ENCODE measurements around the gene KCNE4.
"Not testable (repeated sequence)": the region's sequence is repeated elsewhere in the genome, so short reads cannot be mapped to it uniquely, and the experiment has no call there.

KCNE4 gene

GRCh38 chr2:223058952-223059716 lies 7.1 kb downstream of the KCNE4 start:
- peak; percentile 95 for DNase-seq

GRCh38 chr2:223060201-223060825 lies 8.3 kb downstream of the KCNE4 start:
- DNase-seq = no peak

- DNase-seq = no peak
Observed at GRCh38 chr2:223062396-223062795, 10.4 kb downstream of the KCNE4 start.

GRCh38 chr2:223065107-223065506 lies 13.1 kb downstream of the KCNE4 start:
- no peak for DNase-seq

- DNase-seq = no peak
Observed at GRCh38 chr2:223066721-223067120, 14.7 kb downstream of the KCNE4 start.

GRCh38 chr2:223068071-223068470 lies 16.1 kb downstream of the KCNE4 start:
- DNase-seq = no peak

- no peak for DNase-seq
Observed at GRCh38 chr2:223069465-223069864, 17.5 kb downstream of the KCNE4 start.

- no peak for DNase-seq
Observed at GRCh38 chr2:223069988-223070387, 18.0 kb downstream of the KCNE4 start.

- no peak for DNase-seq
Observed at GRCh38 chr2:223071139-223071538, 19.1 kb downstream of the KCNE4 start.

- DNase-seq = no peak
Observed at GRCh38 chr2:223072826-223073225, 20.8 kb downstream of the KCNE4 start.

- DNase-seq = no peak
Observed at GRCh38 chr2:223075301-223076270, 23.6 kb downstream of the KCNE4 start.

- no peak for DNase-seq
Observed at GRCh38 chr2:223076573-223076972, 24.6 kb downstream of the KCNE4 start.

- DNase-seq = no peak
Observed at GRCh38 chr2:223078482-223078881, 26.5 kb downstream of the KCNE4 start.

- DNase-seq = no peak
Observed at GRCh38 chr2:223079378-223079777, 27.4 kb downstream of the KCNE4 start.

GRCh38 chr2:223079925-223080324 lies 27.9 kb downstream of the KCNE4 start:
- DNase-seq = no peak

GRCh38 chr2:223080790-223081360 lies 28.9 kb downstream of the KCNE4 start:
- not testable (repeated sequence) for DNase-seq

GRCh38 chr2:223081789-223082188 lies 29.8 kb downstream of the KCNE4 start:
- DNase-seq = no peak

GRCh38 chr2:223082706-223083105 lies 30.7 kb downstream of the KCNE4 start:
- no peak for DNase-seq

- DNase-seq = no peak
Observed at GRCh38 chr2:223083402-223084070, 31.5 kb downstream of the KCNE4 start.

- DNase-seq = no peak
Observed at GRCh38 chr2:223084873-223085272, 32.9 kb downstream of the KCNE4 start.

GRCh38 chr2:223086370-223086981 lies 34.5 kb downstream of the KCNE4 start:
- no peak for DNase-seq

- DNase-seq = no peak
Observed at GRCh38 chr2:223087466-223087865, 35.5 kb downstream of the KCNE4 start.
